Measurements from ENCODE around the gene TBX4.

The TBX4 gene

GRCh38 chr17:61487989-61488595 lies 35.9 kb downstream of the TBX4 start:
- DNase-seq (ENCODE audit: low read depth, low spot score) = no peak
- CTCF ChIA-PET = no interaction called here
- TF ChIP-seq CTCF (IDR thresholded peaks at IDR 0.05; ENCODE audit: insufficient read depth, low read length, missing control alignments) = no peak

GRCh38 chr17:61488878-61489718 lies 36.9 kb downstream of the TBX4 start:
- no peak overlapping the region for H3K4me3 ChIP-seq (ENCODE audit: low read depth, low read length)
- no peak for TF ChIP-seq CTCF (IDR thresholded peaks at IDR 0.05; ENCODE audit: insufficient read depth, low read length, missing control alignments)
- CTCF ChIA-PET = no interaction called here
- DNase-seq (ENCODE audit: low read depth, low spot score) = no peak
- POLR2A ChIA-PET = no interaction called here

More at GRCh38 chr17:61487989-61488595, 35.9 kb downstream of the TBX4 start:
- no peak overlapping the region for H3K4me3 ChIP-seq (ENCODE audit: low read depth, low read length)
- POLR2A ChIA-PET = no interaction called here

GRCh38 chr17:61489719-61490490 lies 37.7 kb downstream of the TBX4 start:
- ChIA-PET POLR2A (no interaction called here), CTCF (interaction anchor here (0.8 kb wide), 1 partner anchor 20 kb away, joined by 3 read pairs; no protein-coding TSS in a partner anchor)
- no peak overlapping the region for H3K4me3 ChIP-seq (ENCODE audit: low read depth, low read length)
- no peak for DNase-seq (ENCODE audit: low read depth, low spot score)
- TF ChIP-seq CTCF (IDR thresholded peaks at IDR 0.05; ENCODE audit: insufficient read depth, low read length, missing control alignments) = no peak

- POLR2A ChIA-PET = no interaction called here
- H3K4me3 ChIP-seq (ENCODE audit: low read depth, low read length) = no peak overlapping the region
- CTCF ChIA-PET = interaction anchor here (0.8 kb wide), 1 partner anchor 19 kb away, joined by 3 read pairs; no protein-coding TSS in a partner anchor
- DNase-seq (ENCODE audit: low read depth, low spot score) = peak; percentile 45
- TF ChIP-seq CTCF (IDR thresholded peaks at IDR 0.05; ENCODE audit: insufficient read depth, low read length, missing control alignments) = no peak
Measured at GRCh38 chr17:61490540-61490975, 38.3 kb downstream of the TBX4 start.

GRCh38 chr17:61491981-61492380 lies 39.8 kb downstream of the TBX4 start:
- no peak for TF ChIP-seq CTCF (IDR thresholded peaks at IDR 0.05; ENCODE audit: insufficient read depth, low read length, missing control alignments)
- CTCF ChIA-PET = interaction anchor here (0.6 kb wide), 1 partner anchor 144 kb away, joined by 3 read pairs; no protein-coding TSS in a partner anchor
- DNase-seq (ENCODE audit: low read depth, low spot score) = no peak
- POLR2A ChIA-PET = no interaction called here
- no peak overlapping the region for H3K4me3 ChIP-seq (ENCODE audit: low read depth, low read length)
